ENCODE data around the gene FOXP1.

DNA sequence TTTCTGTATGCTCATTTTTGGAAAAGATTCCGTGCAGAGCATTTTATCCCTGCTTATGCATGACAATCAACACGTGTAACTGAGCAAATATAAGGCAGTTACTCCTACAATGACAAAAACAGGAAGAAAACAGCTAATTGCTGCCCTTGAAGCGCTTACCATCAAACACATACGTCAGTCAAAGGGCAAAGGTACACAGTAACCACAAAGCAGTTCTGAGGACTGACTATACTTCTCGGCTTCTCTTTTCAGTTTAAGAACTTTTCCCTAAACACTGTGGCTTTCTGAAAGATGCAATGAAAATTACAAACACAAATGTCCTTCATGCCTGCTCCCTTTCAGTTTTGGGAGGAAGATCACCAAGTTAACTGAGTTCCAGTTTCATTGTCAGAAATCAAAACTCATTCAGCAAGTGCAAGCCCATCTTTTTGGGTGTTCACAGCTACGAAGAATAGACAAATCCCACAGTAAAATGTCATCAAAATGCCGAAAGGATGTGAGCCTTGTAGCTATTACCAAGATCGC, 602.8 kb downstream of the FOXP1 start:
- TF ChIP-seq, protein P1, sequence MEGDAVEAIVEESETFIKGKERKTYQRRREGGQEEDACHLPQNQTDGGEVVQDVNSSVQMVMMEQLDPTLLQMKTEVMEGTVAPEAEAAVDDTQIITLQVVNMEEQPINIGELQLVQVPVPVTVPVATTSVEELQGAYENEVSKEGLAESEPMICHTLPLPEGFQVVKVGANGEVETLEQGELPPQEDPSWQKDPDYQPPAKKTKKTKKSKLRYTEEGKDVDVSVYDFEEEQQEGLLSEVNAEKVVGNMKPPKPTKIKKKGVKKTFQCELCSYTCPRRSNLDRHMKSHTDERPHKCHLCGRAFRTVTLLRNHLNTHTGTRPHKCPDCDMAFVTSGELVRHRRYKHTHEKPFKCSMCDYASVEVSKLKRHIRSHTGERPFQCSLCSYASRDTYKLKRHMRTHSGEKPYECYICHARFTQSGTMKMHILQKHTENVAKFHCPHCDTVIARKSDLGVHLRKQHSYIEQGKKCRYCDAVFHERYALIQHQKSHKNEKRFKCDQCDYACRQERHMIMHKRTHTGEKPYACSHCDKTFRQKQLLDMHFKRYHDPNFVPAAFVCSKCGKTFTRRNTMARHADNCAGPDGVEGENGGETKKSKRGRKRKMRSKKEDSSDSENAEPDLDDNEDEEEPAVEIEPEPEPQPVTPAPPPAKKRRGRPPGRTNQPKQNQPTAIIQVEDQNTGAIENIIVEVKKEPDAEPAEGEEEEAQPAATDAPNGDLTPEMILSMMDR (IDR thresholded peaks at IDR 0.05) = no peak
- TF ChIP-seq EP300 (IDR thresholded peaks at IDR 0.05) = no peak
- TF ChIP-seq POLR2A (IDR thresholded peaks at IDR 0.05) = no peak
